ENCODE results near the gene CNTNAP5. TPM values are rescaled to one million over a fixed set of nuclear protein-coding genes. Genes with fewer than 3 reads are reported as not detected.

CNTNAP5 gene
- total and polyA plus RNA-seq, 2 of the 4 experiments (the other 2 are of a cell fraction) = not detected

GRCh38 chr2:124478761-124479160, 453.7 kb downstream of the CNTNAP5 start:
- DNase-seq (no peak), ATAC-seq (ENCODE audit: low read depth) (no peak)
- 50% methylated on average over 2 of the region's 6 CpGs; no CpG with 5 or more reads in 1 of the 2 experiments for WGBS, 2 experiments (ENCODE audit: extremely low coverage in 2 of 2, insufficient read length in 1 of 2)
- no peak for TF ChIP-seq USF2 (IDR thresholded peaks at IDR 0.05; ENCODE audit: low read depth, low read length)
- TF ChIP-seq RAD21 (IDR thresholded peaks at IDR 0.05; ENCODE audit: low read length) = no peak
- no peak for TF ChIP-seq MAFK (IDR thresholded peaks at IDR 0.05; ENCODE audit: low read depth, low read length)
- no peak for TF ChIP-seq CTCF (conservative IDR thresholded peaks at IDR 0.05; ENCODE audit: low read depth, low read length)
- TF ChIP-seq MXI1 (IDR thresholded peaks at IDR 0.05; ENCODE audit: borderline replicate concordance, low read depth, low read length) = no peak
- TF ChIP-seq BHLHE40 (IDR thresholded peaks at IDR 0.05; ENCODE audit: low read depth, low read length) = no peak
- no peak for TF ChIP-seq RFX5 (IDR thresholded peaks at IDR 0.05; ENCODE audit: low read depth, low read length)
- no peak for TF ChIP-seq ELK1 (IDR thresholded peaks at IDR 0.05; ENCODE audit: borderline replicate concordance, low read depth, low read length)
- TF ChIP-seq RCOR1 (IDR thresholded peaks at IDR 0.05; ENCODE audit: insufficient replicate concordance, low read length) = no peak
- no peak for TF ChIP-seq NFE2L2 (IDR thresholded peaks at IDR 0.05; ENCODE audit: low read depth, low read length)
- TF ChIP-seq FOS (IDR thresholded peaks at IDR 0.05; ENCODE audit: low read depth, low read length) = no peak
- TF ChIP-seq POLR2A (IDR thresholded peaks at IDR 0.05; ENCODE audit: low read depth, low read length) = no peak
- no peak for TF ChIP-seq MAZ (IDR thresholded peaks at IDR 0.05; ENCODE audit: borderline replicate concordance, low read depth, low read length)
- TF ChIP-seq SMC3 (IDR thresholded peaks at IDR 0.05; ENCODE audit: low read depth, low read length) = no peak
- no peak for TF ChIP-seq CEBPB (IDR thresholded peaks at IDR 0.05; ENCODE audit: low read depth, low read length)
- no peaks in the 10 kb centered on the region for H3K36me3 ChIP-seq (ENCODE audit: control insufficient read depth, insufficient read depth, low read length)
- no peak overlapping the region for H2AK9ac ChIP-seq (replicated peaks; ENCODE audit: low read depth, low read length, poor library complexity)
- H4K91ac ChIP-seq (ENCODE audit: insufficient read depth, low read depth, low read length) = no peak overlapping the region
- no peak overlapping the region for H3K23ac ChIP-seq (ENCODE audit: low read depth, low read length)
- no peaks in the 10 kb centered on the region for H3K9me1 ChIP-seq (ENCODE audit: insufficient read depth, low read length)
- POLR2A ChIA-PET (ENCODE audit: unreplicated experiment) = no interaction called here
- no peaks in the 10 kb centered on the region for H3K9me3 ChIP-seq (ENCODE audit: control insufficient read depth, insufficient read depth, low read length)
- no peak overlapping the region for H2AK5ac ChIP-seq (ENCODE audit: low read depth, low read length)
- no peaks in the 10 kb centered on the region for H3K79me1 ChIP-seq (ENCODE audit: low read depth in 1 of 2, low read length in 2 of 2)
- H3K27ac ChIP-seq (ENCODE audit: insufficient read depth, low read length) = no peak overlapping the region
- no peaks in the 10 kb centered on the region for H3K27me3 ChIP-seq (ENCODE audit: control insufficient read depth, insufficient read depth, low read length)
- dilution Hi-C loops (cut with HindIII; ENCODE audit: low sequenced_read_pairs, unreplicated experiment) (no loop called here), in situ Hi-C loops (cut with MboI; ENCODE audit: low sequenced_read_pairs) (no loop called here), intact Hi-C loops (cut with micrococcal nuclease) (no loop called here)
- H2BK120ac ChIP-seq (ENCODE audit: low read depth, low read length) = no peak overlapping the region
- H3K4me1 ChIP-seq (ENCODE audit: control insufficient read depth, insufficient read depth, low read length) = no peaks in the 10 kb centered on the region
- no peak overlapping the region for H3K18ac ChIP-seq (ENCODE audit: low read depth, low read length)
- no peak overlapping the region for H4K5ac ChIP-seq (ENCODE audit: low read depth, low read length)
- H2BK5ac ChIP-seq (ENCODE audit: low read depth, low read length, poor library complexity, severe bottlenecking) = no peak overlapping the region
- no peak overlapping the region for H3K4me3 ChIP-seq (ENCODE audit: insufficient read depth, low read depth, low read length)
- H3K4ac ChIP-seq (ENCODE audit: low read depth, low read length) = no peak overlapping the region
- no peak overlapping the region for H2AFZ ChIP-seq (replicated peaks; ENCODE audit: low read length, poor library complexity)
- no peak overlapping the region for H2BK20ac ChIP-seq (ENCODE audit: low read depth, low read length)
- H3K56ac ChIP-seq (ENCODE audit: extremely low read depth, insufficient read depth, low read length) = no peak overlapping the region
- no peaks in the 10 kb centered on the region for H4K20me1 ChIP-seq (ENCODE audit: insufficient read depth, low read length)
- H3K14ac ChIP-seq (replicated peaks; ENCODE audit: low read depth, low read length) = no peak overlapping the region
- no peak overlapping the region for H4K8ac ChIP-seq (ENCODE audit: low read depth in 2 of 2, low read length in 2 of 2)
- CTCF ChIA-PET = no interaction called here
- H2BK15ac ChIP-seq (ENCODE audit: low read depth, low read length) = no peak overlapping the region
- H3K9ac ChIP-seq (ENCODE audit: low read depth, low read length) = no peak overlapping the region
- no peak overlapping the region for H3K4me2 ChIP-seq (ENCODE audit: low read depth, low read length)
- no TSS peak for BruUV-seq (replicated peaks)

Measured in IMR-90 (cell line).